Heart left ventricle (tissue), 16 donors: ENCODE results near the gene PTPN13. TPM values are rescaled to one million over a fixed set of nuclear protein-coding genes. Genes with fewer than 3 reads are reported as not detected.
"Not testable (repeated sequence)": the region's sequence is repeated elsewhere in the genome, so short reads cannot be mapped to it uniquely, and the experiment has no call there.

Source experiments
- ATAC-seq, 4 donors: fragments of 200-7000 bp; cut with Tn5 transposase; one replicate each; pipeline ENCODE4 v1.9.1; 2020 to 2022; ENCODE audit warnings: moderate library complexity in 4 of 4, mild to moderate bottlenecking in 3 of 4, moderate number of reproducible peaks in 1 of 4
- DNase-seq, 5 donors: peaks; one replicate each; pipeline ENCODE4 v3.0.0-alpha.2; 2020
- H3K27ac ChIP-seq, 12 donors: fragments of 200-600 bp; sonication (generic) in 4 of 12; one replicate each; pipeline versions ENCODE4 v1.5.0 to v1.8.0; 2016 to 2022; ENCODE audit warnings: mild to moderate bottlenecking in 2 of 12
- H3K27me3 ChIP-seq, 9 donors: fragments of 200-600 bp; sonication (generic) in 2 of 9; one replicate each; pipeline versions ENCODE4 v1.5.1 to v1.8.0; 2016 to 2022; ENCODE audit warnings: mild to moderate bottlenecking in 3 of 9
- H3K36me3 ChIP-seq, 9 donors: fragments of 200-600 bp; sonication (generic) in 2 of 9; one replicate each; pipeline versions ENCODE4 v1.5.0 to v1.8.0; 2018 to 2022; ENCODE audit warnings: mild to moderate bottlenecking in 2 of 9
- H3K4me1 ChIP-seq, 12 donors: fragments of 200-600 bp; sonication (generic) in 4 of 12; one replicate each; pipeline versions ENCODE4 v1.5.0 to v1.8.0; 2016 to 2022; ENCODE audit warnings: mild to moderate bottlenecking in 3 of 12
- H3K4me3 ChIP-seq, 12 donors: fragments of 200-600 bp; sonication (generic) in 4 of 12; one replicate each; pipeline versions ENCODE4 v1.5.0 to v1.8.0; 2017 to 2022; ENCODE audit warnings: mild to moderate bottlenecking in 9 of 12, moderate library complexity in 4 of 12
- H3K9me3 ChIP-seq, 12 donors: fragments of 200-600 bp; sonication (generic) in 4 of 12; one replicate each; pipeline versions ENCODE4 v1.5.0 to v1.8.0; 2016 to 2022; ENCODE audit warnings: mild to moderate bottlenecking in 1 of 12
- CTCF ChIP-seq, 12 donors: fragments of 200-600 bp; sonication (generic) in 4 of 12; IDR thresholded peaks; one replicate each; pipeline versions ENCODE4 v1.5.0 to v1.8.0; 2018 to 2022; ENCODE audit warnings: antibody characterized with exemption in 12 of 12, mild to moderate bottlenecking in 5 of 12
- POLR2A ChIP-seq, 2 donors: fragments of 450-650 bp; IDR thresholded peaks; one replicate each; pipeline ENCODE4 v1.6.1; 2017; ENCODE audit warnings: antibody characterized with exemption in 2 of 2, mild to moderate bottlenecking in 2 of 2, moderate library complexity in 2 of 2
- WGBS, 4 donors: extraction: QIAGEN DNeasy Blood & Tissue Kit in 2 of 4; methylation state at CpG; one replicate each; pipeline versions ENCODE4 v1.1.5 to v1.1.7; 2013 to 2018; 5-methylcytosine and 5-hydroxymethylcytosine counted together
- intact Hi-C, 10 donors: fragments of 100-400 bp; cut with DNase I; formaldehyde crosslinking; loops; one replicate each; pipeline versions ENCODE4 v1.11.1 to v1.14.2; 2022
- polyA plus RNA-seq, 2 donors: library from polyadenylated mRNA; stranded (reverse); fragments of 200-250 nt; gene quantifications; one replicate each; pipeline ENCODE4 v1.2.3, GENCODE V29; 2013
- total RNA-seq, 9 donors: library from RNA; depleted of rRNA in 2 of 9; stranded (reverse); fragments of >200 nt in 2 of 9; fragmentation: NEBNext Ultra II Directional in 3 of 9; extraction: Animal tissue kit (Norgen Biotek cat#: 25700) in 3 of 9; gene quantifications; one replicate each; pipeline versions ENCODE4 v1.1.0 to v1.2.4, GENCODE V29; 2016 to 2023
- donor health status: ischemic (EF 13 %, LVEDD 7.1; RV severe dilation, severe dysfunction).
- donor health status: healthy with polysubstance abuse.
- donor health status: DM: no; HTN: yes; CAD: no.
- donor health status: DM: no; HTN: no; CAD: no.
- donor health status: ischemic (EF 25% LVEDD 6.9; RV normal size, moderate dysfunction).
- donor health status: ischemic (EF 25% LVEDD 5.7; RV mildly dilated, moderate dysfunction).
- donor health status: healthy.
- donor health status: DM: yes; HTN: yes; CAD: no.
- donor health status: ischemic (EF 35%, LVEDD 5.7; RV mildly dilated, moderate dysfunction).
- donor health status: nonischemic (EF 11% LVEDD 7.7; RV severe dilation, severe dysfunction).
- donor health status: DM: yes; HTN: yes; CAD: no.
- donor health status: PGD.
- donor health status: ischemic (EF 29% LVEDD 5.4; RV normal size, mild dysfunction).
- donor health status: nonischemic (EF 23%, LVEDD 6.1; RV moderate dilation, normal function).

PTPN13 gene
- total and polyA plus RNA-seq, 11 donors = 0.60 to 14.3 (median 3.6) TPM

GRCh38 chr4:86652332-86652932 lies 58.3 kb downstream of the PTPN13 start:
- no peaks in the 10 kb centered on the region for H3K36me3 ChIP-seq
- no peaks in the 10 kb centered on the region for H3K4me1 ChIP-seq
- WGBS, 4 donors = 89 to 97% (median 95%) methylated on average over 1 of the region's 1 CpG
- intact Hi-C loops = no loop called here
- H3K27me3 ChIP-seq = no peaks in the 10 kb centered on the region
- ATAC-seq (no peak), DNase-seq (no peak)
- H3K9me3 ChIP-seq = peaks cover 0 to 66% (median 44%) of the 10 kb centered on the region in 12 donors
- TF ChIP-seq POLR2A (IDR thresholded peaks at IDR 0.05) (no peak), CTCF (IDR thresholded peaks at IDR 0.05) (no peak)
- no peak overlapping the region for H3K4me3 ChIP-seq
- H3K27ac ChIP-seq = no peak overlapping the region

GRCh38 chr4:86653237-86653865 lies 59.2 kb downstream of the PTPN13 start:
- intact Hi-C loops = no loop called here
- no peaks in the 10 kb centered on the region for H3K36me3 ChIP-seq
- no peak overlapping the region for H3K27ac ChIP-seq
- no peaks in the 10 kb centered on the region for H3K4me1 ChIP-seq
- no peak overlapping the region for H3K4me3 ChIP-seq
- peaks cover 0 to 63% (median 44%) of the 10 kb centered on the region in 12 donors for H3K9me3 ChIP-seq
- ATAC-seq (no peak), DNase-seq (no peak)
- 71 to 82% (median 78%) methylated on average over 4 of the region's 4 CpGs for WGBS, 4 donors
- TF ChIP-seq CTCF (IDR thresholded peaks at IDR 0.05) = peak in 3 of 12 donors; percentile 6 to 34 (median 13)
- TF ChIP-seq POLR2A (IDR thresholded peaks at IDR 0.05) = no peak
- H3K27me3 ChIP-seq = no peaks in the 10 kb centered on the region

GRCh38 chr4:86656781-86657180 lies 62.7 kb downstream of the PTPN13 start:
- H3K4me1 ChIP-seq, H3K4me3 ChIP-seq, ATAC-seq, H3K27ac ChIP-seq, H3K27me3 ChIP-seq, intact Hi-C loops, DNase-seq, H3K36me3 ChIP-seq: not testable (repeated sequence)
- 82 to 86% (median 83%) methylated on average over 10 of the region's 10 CpGs for WGBS, 4 donors
- peaks cover 0 to 28% (median 17%) of the 10 kb centered on the region in 12 donors for H3K9me3 ChIP-seq

GRCh38 chr4:86657382-86657781 lies 63.3 kb downstream of the PTPN13 start:
- ATAC-seq (no peak), DNase-seq (no peak)
- TF ChIP-seq POLR2A (IDR thresholded peaks at IDR 0.05) (no peak), CTCF (IDR thresholded peaks at IDR 0.05) (no peak)
- H3K27ac ChIP-seq = no peak overlapping the region
- intact Hi-C loops = no loop called here
- no peak overlapping the region for H3K4me3 ChIP-seq
- H3K9me3 ChIP-seq = peaks cover 0 to 22% (median 11%) of the 10 kb centered on the region in 12 donors
- no peaks in the 10 kb centered on the region for H3K27me3 ChIP-seq
- H3K36me3 ChIP-seq = no peaks in the 10 kb centered on the region
- 86 to 93% (median 89%) methylated on average over 1 of the region's 1 CpG for WGBS, 4 donors
- no peaks in the 10 kb centered on the region for H3K4me1 ChIP-seq
